GM21576 (cell line): Measurements from ENCODE around the gene DDX54.

Experiments
- ATAC-seq: cut with Tn5 transposase; IDR thresholded peaks from one replicate; pipeline ENCODE4 v1.9.1; 2021; ENCODE audit warnings: mild to moderate bottlenecking, moderate library complexity; ENCODE audit not compliant: unreplicated experiment

DDX54 gene

DNA sequence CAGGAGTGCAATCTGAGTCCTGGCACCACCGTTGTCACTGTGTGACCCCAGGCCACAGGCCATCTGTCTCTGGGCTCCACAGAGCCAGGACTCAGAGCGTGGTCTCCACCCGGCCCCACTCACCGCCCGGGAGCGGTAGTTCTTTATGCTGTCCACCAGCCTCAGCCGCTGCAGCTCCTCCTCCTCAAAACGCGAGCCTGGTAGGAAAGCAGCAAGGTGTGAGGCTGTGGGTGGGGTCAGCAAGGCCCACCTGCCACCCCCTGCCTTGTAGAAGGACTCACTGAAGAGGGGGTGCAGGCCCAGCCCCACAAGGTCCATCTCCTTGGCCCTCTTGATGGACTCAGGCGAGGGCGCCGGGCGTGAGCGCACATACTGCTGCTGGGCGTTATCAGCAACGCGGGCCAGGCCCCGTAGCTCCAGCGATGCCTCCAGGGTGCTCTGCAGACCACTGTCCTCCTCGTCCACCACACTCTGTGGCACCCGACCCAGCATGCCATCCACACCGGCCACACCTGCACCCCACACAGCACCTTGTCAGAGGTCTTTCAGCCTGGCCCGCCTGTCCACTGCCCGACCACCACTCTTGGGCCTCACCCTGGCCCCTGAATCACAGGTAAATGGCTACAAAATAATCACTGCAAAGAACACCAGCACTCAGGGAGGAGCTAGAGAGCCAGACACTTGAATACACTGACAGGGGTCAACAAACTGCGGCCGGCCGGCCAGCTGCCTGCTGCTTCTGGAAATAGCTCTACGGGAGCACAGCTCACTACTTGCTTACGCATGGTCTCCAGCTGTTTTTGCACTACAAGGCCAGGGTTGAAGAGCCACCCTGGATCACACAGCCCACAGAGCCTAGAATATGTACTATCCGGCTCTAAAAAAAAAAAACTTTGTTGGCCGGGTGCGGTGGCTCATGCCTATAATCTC is 19.5 kb downstream of the DDX54 start:
- no peak for ATAC-seq

GRCh38 chr12:113164014-113164413 is 21.3 kb downstream of the DDX54 start:
- ATAC-seq = no peak

DNA sequence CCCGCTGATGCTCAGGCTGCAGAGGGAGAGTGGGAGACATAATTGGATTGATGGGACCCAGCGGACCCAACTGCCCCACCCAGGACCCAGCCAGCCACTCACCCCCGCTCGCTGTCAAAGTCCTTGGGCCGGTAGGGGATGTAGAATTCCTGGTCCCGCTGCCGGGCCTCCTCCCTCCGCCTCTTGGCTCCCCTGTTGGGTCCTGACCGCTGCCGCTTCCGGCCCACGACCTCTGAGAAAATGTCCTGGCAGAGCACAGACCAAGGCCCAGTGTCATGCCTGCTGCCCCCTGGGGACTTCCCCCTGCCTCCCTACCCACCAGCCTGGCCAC is 22.3 kb downstream of the DDX54 start:
- no peak for ATAC-seq

- no peak for ATAC-seq
Measured at GRCh38 chr12:113162102-113163029, 22.9 kb downstream of the DDX54 start.

DNA sequence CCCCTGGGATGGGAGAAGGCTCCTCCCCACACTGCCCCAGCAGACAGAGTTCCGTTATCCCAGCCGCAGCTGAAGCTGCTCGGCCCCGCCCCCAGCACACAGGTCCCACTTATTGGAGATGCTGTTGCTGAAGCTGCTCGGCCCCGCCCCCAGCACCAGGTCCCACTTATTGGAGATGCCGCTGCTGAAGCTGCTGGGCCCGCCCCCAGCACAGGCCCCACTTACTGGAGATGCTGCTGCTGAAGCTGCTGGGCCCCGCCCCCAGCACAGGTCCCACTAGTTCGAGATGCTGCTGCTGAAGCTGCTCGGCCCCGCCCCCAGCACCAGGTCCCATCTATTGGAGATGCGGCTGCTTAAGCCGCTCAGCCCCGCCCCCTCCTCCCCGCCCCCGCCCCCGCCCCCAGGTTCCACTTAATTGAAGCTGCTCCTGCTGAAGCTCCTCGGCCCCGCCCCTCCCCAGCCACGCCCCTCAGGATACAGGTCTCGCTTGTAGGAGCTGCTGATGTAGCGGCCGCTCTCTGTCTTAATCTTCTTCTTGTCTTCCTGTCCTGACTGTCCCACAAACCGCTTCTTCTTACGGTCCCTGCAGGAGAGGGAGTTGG is 23.8 kb downstream of the DDX54 start:
- ATAC-seq = no peak

GRCh38 chr12:113159937-113160336 is 25.3 kb downstream of the DDX54 start:
- ATAC-seq = no peak

DNA sequence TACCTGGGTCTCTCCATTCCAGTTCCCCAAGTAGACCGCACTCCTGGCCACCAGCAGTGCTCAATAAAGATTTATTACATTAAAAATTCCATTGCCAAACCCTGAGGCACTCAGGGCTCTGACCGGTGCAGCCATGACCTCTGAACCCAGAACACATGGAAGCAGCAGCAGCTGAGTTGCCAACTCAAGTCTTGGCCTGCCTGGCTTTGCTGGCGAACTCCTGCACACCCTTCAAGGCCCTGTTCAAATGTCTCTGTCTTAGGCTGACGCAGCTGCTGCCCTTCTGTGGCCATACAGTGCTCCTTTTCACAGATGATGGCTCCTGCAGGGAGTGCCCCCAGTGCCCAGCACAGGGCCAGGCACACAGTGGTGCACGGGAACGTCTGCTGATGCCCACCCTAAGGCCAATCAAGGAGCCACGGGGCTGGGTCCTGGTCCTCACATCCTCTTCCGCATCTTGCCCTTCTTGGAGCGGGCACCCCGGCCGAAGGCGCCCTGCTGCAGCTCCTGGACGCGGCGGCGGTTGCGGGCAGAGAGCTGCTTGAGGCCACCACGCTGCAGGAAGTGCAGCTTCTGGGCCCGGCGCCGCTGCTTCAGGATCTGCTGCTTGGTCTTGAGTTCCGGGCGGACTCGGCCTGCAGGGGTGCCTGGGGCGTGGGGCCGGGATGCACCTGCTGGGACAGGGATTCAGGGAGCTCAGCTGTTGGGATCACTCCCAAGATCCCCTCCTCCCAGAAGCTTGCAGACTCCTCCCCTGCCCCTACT is 26.7 kb downstream of the DDX54 start:
- ATAC-seq = no peak

- no peak for ATAC-seq
Measured at GRCh38 chr12:113157218-113157859, 27.9 kb downstream of the DDX54 start.

DNA sequence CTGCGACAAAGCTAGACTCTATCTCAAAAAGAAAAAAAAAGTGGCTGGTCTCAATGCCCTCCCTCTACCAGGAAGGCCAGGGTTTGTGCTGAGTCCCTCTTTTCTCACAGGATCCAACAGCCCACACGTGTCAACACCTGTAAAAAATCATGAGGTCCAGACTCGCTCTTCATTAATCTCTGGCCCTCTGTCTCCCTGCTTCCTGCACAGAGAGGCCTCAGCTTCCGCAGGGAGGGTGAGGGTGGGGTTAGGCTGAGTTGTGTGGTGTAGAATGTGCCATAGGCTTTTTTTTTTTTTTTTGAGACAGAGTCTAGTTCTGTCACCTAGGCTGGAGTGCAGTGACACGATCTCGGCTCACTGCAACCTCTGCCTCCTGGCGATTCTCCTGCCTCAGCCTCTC is 29.6 kb downstream of the DDX54 start:
- no peak for ATAC-seq

GRCh38 chr12:113155060-113155459 is 30.2 kb downstream of the DDX54 start:
- no peak for ATAC-seq

- no peak for ATAC-seq
Measured at GRCh38 chr12:113154351-113154973, 30.8 kb downstream of the DDX54 start.

DNA sequence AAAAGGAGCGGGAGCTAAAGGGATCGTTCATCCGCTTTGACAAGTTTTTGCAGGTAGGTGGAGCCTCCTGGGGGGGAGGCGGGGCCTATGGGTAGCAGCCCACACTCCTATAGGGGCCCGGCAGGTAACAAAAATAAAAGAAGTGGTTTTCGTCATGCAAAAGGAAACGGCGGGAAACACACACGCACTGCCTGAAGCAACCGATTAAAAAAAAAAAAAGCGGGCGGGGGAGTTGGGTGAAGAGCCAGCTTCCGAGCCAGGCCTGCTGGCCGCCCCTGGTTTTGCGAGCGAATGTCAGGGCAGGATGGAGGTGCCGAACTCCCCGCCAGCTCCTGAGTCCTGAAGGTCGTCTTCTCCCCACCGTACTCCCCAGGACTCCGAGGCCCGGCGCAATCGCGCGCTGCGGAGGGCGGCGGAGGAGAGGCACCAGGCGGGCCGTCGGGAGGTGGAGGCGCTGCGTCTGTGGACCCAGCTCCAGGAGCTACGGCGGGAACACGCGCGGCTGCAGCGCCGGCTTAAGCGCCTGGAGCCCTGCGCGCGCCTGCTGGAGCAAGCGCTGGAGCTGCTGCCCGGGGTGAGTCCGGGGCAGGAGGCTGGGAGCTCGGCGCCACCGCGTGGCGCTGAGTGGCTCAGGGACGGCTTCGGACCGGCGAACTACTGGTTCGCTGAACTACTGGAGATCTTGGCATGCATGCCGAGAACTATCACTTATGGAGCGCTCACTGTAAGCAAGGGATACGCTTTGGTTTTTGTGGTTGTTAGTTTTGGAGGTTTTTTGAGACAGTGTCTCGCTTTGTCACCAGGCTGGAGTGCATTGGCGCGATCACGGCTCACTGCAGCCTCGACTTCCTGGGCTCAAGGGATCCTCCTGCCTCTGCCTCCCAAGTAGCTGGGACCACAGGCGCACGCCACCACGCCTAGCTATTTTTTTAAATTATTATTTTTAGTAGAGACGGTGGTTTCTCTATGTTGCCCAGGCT is 32.2 kb downstream of the DDX54 start:
- peak; percentile 70 for ATAC-seq

GRCh38 chr12:113152196-113152834 is 33.0 kb downstream of the DDX54 start:
- no peak for ATAC-seq

- ATAC-seq = no peak
Measured at GRCh38 chr12:113151655-113152054, 33.6 kb downstream of the DDX54 start.

DNA sequence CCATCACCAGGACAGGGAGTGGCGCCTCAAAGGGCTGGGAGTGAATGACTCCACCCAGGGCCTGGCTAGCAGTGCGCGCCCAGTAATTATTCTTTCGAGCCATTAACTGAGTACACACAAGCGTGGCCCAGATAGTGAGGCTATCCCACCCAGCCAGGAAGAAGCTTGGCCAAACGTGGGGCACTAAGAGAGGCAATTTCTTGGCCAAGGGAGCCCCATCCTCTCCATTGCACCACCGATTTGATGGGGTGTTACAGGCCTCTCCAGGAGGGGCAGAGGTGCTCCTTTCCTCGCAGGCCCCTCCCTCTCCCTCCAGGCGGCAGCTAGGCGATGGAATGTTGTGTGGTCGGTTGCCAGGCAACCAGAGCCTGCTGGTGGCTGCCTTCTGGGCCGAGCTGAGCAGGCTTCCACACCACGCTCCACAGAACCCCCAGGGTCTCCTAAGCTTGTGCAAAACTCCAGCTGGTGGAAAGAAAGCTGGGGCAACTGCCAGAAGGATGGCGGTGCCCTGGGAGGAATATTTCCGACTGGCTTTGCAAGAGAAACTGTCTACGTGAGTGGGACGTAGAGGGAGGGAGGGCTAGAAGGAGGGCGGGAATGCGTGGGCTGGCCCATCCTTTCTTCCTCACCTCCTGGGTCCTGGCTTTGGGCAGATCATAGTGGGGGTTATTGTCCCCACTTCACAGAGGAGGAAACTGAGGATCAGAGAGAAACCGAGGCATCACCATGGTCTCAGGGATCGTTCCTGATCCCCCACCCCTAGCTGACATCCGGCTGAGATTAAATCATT is 35.7 kb downstream of the DDX54 start, which contains the start of gene CFAP73:
CFAP73 (plus strand) TSS at position 364 of the 790 bp plus-strand sequence; CDS start at position 498, 134 bp downstream.
- ATAC-seq = no peak

DNA sequence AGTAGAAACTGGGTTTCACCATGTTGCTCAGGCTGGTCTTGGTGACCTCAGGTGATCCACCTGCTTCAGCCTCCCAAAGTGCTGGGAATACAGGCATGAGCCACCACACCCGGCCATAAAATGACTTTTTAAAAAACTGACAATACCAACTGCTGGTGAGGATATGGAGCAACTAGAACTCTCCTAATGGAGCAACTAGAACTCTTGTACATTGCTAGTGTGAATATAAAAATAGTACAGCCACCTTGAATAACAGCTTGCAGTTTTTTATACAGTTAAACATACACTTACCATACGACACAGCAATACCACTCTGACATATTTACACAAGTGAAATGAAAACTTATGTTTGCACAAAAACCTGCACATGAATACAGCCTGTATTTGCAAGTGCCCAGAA is 38.3 kb downstream of the DDX54 start:
- no peak for ATAC-seq
